K562 (cell line): ENCODE data around the gene AJM1. TPM values are rescaled to one million over a fixed set of nuclear protein-coding genes. Genes with fewer than 3 reads are reported as not detected.

Experiments used
- CHD7 ChIP-seq: fragments of 200-600 bp; sonication (generic); IDR thresholded peaks from one replicate; pipeline ENCODE4 v1.6.1; 2012; ENCODE audit warnings: mild to moderate bottlenecking, low read depth, low read length, inconsistent platforms
- EP300 ChIP-seq: IDR thresholded peaks from 2 replicates; pipeline ENCODE4 v1.6.1; 2012; ENCODE audit warnings: low read length, improper control_type of control experiment
- ILK ChIP-seq: fragments of 450-650 bp; IDR thresholded peaks from 2 replicates; pipeline ENCODE4 v1.6.1; 2016; ENCODE audit warnings: missing genetic modification characterization, low read depth, mild to moderate bottlenecking, missing compliant biosample characterization, moderate library complexity, borderline replicate concordance
- ZBTB43 ChIP-seq: sonication (generic); formaldehyde crosslinking; IDR thresholded peaks from 2 replicates; pipeline ENCODE4 v1.8.0; 2023; ENCODE audit warnings: mild to moderate bottlenecking, missing genetic modification reagents
- ZNF184 ChIP-seq: sonication (generic); formaldehyde crosslinking; IDR thresholded peaks from 2 replicates; pipeline ENCODE4 v1.5.0; 2020; ENCODE audit warnings: missing genetic modification reagents
- ZNF764 ChIP-seq: fragments of 250-450 bp; sonication (Bioruptor Pico); IDR thresholded peaks from 2 replicates; pipeline ENCODE4 v1.4.0; 2020; ENCODE audit warnings: low read depth, mild to moderate bottlenecking, moderate library complexity
- polyA plus RNA-seq, 8 experiments: library from polyadenylated mRNA; depleted of rRNA in 4 of 8; stranded (reverse) in 5 of 8; unstranded in 3 of 8; fragments of >200 nt; fragmentation: Nextera tagmentation in 2 of 8; fragmentation: Illumina TruSeq in 1 of 8; extraction: Ambion mirVana in 2 of 8; extraction: Trizol in 1 of 8; gene quantifications; 2 replicates each; pipeline versions ENCODE4 v1.2.1 to v1.2.3, GENCODE V29; 2011 to 2014; ENCODE audit warnings: inconsistent platforms in 1 of 8, missing spikeins in 1 of 8
- total RNA-seq, 7 experiments: library from RNA; depleted of rRNA in 6 of 7; stranded (reverse); fragments of >200 nt in 6 of 7; fragmentation: Illumina TruSeq in 2 of 7; extraction: Trizol in 2 of 7; gene quantifications; 2 replicates each; pipeline versions ENCODE4 v1.2.1 to v1.2.3, GENCODE V29; 2011 to 2021; ENCODE audit warnings: low replicate concordance in 1 of 7
- TF ChIP-seq, protein P1 (sequence below): sonication (generic); formaldehyde crosslinking; IDR thresholded peaks from 2 replicates; pipeline ENCODE4 v1.8.1; 2023; ENCODE audit warnings: mild to moderate bottlenecking, missing genetic modification reagents

AJM1 gene
- total and polyA plus RNA-seq, 9 of the 15 experiments (the other 6 are each of a cell fraction or from before 2014, with no cell fraction given), result 0.01 to 3.7 (median 0.65) TPM; not detected in 1

GRCh38 chr9:136882109-136882946 lies 40.0 kb downstream of the AJM1 start (continued):
- TF ChIP-seq CHD7 (no peak), ILK (tag) (no peak), ZNF764 (CRISPR knock-in tag) (no peak), ZBTB43 (CRISPR knock-in tag) (no peak), ZNF184 (no peak), EP300 (no peak)
- TF ChIP-seq, protein P1, sequence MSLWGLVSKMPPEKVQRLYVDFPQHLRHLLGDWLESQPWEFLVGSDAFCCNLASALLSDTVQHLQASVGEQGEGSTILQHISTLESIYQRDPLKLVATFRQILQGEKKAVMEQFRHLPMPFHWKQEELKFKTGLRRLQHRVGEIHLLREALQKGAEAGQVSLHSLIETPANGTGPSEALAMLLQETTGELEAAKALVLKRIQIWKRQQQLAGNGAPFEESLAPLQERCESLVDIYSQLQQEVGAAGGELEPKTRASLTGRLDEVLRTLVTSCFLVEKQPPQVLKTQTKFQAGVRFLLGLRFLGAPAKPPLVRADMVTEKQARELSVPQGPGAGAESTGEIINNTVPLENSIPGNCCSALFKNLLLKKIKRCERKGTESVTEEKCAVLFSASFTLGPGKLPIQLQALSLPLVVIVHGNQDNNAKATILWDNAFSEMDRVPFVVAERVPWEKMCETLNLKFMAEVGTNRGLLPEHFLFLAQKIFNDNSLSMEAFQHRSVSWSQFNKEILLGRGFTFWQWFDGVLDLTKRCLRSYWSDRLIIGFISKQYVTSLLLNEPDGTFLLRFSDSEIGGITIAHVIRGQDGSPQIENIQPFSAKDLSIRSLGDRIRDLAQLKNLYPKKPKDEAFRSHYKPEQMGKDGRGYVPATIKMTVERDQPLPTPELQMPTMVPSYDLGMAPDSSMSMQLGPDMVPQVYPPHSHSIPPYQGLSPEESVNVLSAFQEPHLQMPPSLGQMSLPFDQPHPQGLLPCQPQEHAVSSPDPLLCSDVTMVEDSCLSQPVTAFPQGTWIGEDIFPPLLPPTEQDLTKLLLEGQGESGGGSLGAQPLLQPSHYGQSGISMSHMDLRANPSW (CRISPR knock-in tag), result no peak
